GM18951 (cell line): Measurements from ENCODE around the gene LGALS8.
"Not testable (repeated sequence)": the region's sequence is repeated elsewhere in the genome, so short reads cannot be mapped to it uniquely, and the experiment has no call there.

Experiments used
- POLR2A ChIP-seq: IDR thresholded peaks from 4 replicates; pipeline ENCODE4 v1.6.1; 2011; ENCODE audit warnings: mild to moderate bottlenecking; ENCODE audit not compliant: insufficient read length, insufficient read depth; ENCODE audit errors: extremely low read depth
- in situ Hi-C: fragments of 300-500 bp; cut with MboI; formaldehyde crosslinking; loops from one replicate; pipeline ENCODE4 v1.12.0; 2022; ENCODE audit warnings: low sequenced_read_pairs, mixed read lengths, inconsistent platforms; ENCODE audit not compliant: unreplicated experiment

Gene LGALS8

DNA sequence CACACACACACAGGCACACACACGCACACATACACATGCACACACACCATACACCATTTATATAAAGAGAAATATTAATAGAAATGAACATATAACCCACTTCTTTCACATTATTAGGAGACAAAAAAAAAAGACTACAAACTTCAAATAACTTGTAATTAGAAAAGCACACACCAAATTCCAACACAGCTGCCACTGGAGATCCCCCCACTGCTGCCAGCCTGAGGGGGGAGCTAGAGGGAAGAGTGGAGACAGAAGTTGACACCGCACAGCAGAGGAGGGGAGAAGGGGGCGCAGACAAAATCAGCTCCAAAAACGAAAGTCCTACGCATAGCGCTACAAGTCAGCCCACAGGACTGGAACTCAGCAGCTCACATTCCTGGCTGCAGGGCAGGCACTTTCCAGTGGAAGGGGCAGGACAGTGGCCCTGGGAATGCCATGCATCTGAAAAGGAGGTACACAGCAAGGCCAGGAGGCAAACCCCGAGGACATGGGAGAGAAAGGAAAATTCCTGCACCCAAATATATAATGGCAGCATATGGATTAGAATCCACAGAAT lies 36.5 kb downstream of the LGALS8 start:
- no peak for TF ChIP-seq POLR2A
- in situ Hi-C loops: no loop called here

DNA sequence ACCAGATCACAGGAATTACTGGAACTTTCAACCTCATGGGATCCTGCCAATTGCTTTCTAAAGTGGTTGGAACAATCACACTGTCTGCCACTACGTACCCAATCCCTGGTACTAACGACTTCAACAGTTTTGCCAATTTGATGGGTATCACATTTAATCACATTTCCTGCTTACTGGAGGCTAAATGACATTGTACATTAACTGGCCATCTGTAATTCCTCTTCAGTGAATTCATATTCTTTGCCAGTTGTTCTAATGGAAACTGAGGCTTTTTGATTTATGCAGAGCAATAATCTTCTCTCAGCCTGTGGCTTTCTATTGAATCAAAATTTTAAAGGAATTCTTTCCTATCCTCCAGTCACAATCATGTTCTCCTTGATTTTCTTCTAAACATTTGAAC lies 38.2 kb downstream of the LGALS8 start:
- no peak for TF ChIP-seq POLR2A

DNA sequence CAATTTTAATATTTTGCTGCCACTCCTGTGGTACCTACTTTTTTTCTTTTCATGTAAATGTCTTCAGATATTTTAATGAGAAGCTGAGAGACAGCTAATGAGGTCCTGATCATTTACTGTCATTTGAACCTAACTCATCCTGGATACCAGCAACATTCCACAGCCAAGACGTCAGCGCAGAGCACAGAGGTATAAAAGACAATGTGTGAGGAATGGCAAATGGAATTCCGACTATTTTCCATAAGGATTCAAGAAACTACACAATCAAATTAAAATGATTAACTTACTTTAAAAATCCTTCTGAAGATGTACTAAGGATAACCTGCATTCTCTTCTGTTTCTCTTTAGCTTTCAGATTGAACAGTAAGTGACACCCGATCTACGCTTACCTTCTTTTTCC lies 41.7 kb downstream of the LGALS8 start:
- in situ Hi-C loops: no loop called here
- TF ChIP-seq POLR2A: no peak

More for the DNA sequence above, 38.2 kb downstream of the LGALS8 start:
- in situ Hi-C loops: no loop called here

DNA sequence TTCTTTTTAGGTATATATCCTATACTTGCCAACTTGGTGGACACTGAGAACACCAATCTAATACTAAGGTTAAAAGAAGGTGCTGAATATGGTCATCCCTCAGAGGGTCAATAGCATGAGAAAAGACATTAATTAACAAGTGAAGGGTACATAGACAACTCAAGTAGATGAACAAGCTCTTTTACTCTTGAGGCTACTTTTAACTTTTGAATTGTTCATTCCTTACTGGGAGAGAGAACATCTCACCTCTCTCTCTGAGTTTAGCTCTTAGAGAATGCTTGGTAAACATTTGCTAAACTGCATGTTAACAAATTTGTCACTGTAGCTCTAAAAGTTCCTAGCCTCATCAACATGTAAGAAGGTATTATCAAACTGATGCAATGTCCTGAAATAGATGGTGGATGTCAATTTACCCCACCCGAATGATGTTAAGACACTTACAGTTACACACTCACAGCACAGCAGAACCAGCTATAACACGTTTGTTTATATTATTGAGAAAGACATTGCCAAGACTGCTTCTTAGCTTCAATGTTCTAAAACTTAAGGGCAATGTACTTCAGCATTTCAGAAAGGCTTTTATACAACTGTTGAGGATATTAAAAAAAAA lies 44.6 kb downstream of the LGALS8 start:
- TF ChIP-seq POLR2A: no peak
- in situ Hi-C loops: no loop called here

DNA sequence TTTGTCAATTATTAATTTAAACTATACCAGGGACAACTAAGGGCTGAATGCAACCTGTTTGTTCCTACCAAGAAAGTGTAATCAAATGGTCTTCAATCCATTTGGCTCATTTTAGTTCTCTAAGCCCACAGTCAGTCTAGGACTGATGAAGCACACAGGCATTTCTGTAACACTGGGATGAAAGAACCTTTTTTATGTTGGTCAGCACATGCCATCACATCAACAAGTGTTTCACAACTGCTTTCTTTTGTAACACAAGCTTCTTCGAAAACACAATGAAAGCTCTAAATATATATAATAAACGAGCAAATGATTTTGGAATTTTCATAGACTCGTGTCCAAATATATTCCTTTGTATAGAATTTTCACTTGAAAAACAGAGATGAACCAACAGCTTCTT lies 51.7 kb downstream of the LGALS8 start:
- in situ Hi-C loops: no loop called here
- TF ChIP-seq POLR2A: no peak

DNA sequence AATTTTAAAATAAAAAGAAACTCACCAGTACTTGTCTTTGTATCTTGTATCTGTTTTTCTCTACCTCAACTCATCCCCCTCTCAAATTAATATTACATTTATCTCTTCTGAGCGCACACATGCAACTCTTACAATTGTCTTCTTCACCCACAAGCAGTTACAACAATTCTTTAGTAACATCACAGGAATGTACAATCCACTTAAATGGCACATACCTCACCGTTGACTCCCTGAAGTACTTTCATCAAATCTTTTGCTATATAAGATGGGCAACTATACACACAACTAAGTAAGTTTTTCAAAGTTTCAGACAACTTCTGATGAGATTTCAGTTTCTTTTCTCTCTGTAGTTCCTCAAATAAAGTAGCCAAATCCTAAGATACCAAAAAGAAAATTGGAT lies 52.2 kb downstream of the LGALS8 start:
- no peak for TF ChIP-seq POLR2A
- in situ Hi-C loops: no loop called here

DNA sequence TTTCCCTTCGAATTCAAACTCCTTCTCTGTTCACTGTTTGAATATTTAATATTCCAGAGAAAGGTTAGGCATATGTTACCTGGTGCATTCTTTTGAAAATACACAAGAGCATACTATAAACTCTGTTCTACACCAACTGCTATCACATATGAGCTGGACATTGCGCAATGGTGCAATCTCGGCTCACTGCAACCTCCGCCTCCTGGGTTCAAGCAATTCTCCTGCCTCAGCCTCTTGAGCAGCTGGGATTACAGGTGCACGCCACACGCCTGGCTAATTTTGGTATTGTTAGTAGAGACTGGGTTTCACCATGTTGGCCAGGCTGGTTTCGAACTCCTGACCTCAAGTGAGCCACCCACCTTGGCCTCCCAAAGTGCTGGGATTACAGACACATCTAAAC lies 53.3 kb downstream of the LGALS8 start:
- in situ Hi-C loops: not testable (repeated sequence)

DNA sequence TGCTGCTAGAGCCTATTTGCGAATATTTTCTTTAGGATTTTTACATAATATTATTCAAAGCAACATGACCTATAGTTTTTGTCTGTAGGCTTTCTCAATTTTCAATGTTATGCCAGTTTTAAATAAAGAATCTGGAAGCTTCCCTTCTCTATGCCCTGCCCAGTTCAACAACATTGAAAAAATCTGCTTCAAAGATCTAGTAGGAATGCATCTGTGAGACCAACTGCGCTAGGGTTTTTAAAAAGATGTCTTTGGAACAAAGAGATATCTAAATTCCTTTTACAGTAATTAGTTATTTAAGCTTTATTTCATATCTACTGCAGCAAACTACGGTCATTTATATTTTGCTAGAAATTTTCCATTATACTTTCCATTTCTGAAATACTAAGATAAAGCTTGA lies 54.9 kb downstream of the LGALS8 start:
- in situ Hi-C loops: no loop called here
- TF ChIP-seq POLR2A: no peak

DNA sequence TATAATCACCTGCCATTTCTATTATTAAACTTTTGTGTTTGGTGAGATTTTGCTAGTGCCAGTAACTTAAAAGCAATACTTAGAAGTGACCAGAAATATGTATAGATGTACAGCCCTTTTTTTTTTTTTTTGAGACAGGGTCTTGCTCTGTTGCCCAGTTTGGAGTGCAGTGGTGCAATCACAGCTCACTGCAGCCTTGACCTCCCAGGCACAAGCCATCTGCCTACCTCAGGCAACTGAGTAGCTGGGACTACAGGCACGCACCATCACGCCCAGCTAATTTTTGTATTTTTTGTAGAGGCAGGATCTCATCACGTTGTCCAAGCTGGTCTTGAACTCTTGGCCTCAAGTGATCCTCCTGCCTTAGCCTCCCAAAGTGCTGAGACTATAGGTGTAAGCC lies 56.6 kb downstream of the LGALS8 start:
- in situ Hi-C loops: not testable (repeated sequence)

DNA sequence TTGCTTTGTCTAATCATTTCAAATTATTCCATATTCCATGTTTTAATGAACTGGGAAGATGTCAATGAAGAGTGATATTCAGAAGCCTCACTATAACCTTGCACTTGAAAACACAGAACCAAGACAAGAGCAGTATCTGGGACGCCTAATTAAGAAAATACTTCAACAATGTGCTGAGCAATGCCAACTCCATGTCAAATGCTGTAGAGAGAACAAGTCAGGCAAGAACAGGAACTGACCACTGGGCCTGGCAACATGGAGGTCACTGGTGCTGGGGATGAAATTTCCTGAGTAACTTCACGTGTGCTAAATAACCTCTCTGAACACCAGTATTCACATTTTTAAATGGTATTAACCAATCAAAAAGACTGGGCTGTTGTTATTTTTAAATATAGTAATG lies 57.7 kb downstream of the LGALS8 start:
- no peak for TF ChIP-seq POLR2A
- in situ Hi-C loops: no loop called here

DNA sequence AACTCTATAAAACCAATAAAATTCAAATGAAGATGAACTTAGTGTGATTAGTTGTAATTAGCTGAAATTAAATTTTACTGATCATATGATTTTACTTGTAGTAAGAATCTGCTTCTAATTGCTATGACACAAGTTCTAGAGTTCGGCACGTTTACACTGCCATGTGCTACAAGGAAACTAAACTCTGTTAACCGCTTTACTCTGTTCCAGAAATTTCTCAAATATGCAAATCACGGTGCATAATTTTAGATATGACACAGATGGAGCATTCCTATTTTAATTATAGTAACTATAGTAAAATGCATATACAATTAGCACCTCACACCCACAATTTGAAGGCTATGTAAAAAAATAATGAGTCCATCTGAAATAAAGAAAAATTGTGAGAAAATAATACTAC lies 65.7 kb downstream of the LGALS8 start:
- TF ChIP-seq POLR2A: no peak
- in situ Hi-C loops: no loop called here

DNA sequence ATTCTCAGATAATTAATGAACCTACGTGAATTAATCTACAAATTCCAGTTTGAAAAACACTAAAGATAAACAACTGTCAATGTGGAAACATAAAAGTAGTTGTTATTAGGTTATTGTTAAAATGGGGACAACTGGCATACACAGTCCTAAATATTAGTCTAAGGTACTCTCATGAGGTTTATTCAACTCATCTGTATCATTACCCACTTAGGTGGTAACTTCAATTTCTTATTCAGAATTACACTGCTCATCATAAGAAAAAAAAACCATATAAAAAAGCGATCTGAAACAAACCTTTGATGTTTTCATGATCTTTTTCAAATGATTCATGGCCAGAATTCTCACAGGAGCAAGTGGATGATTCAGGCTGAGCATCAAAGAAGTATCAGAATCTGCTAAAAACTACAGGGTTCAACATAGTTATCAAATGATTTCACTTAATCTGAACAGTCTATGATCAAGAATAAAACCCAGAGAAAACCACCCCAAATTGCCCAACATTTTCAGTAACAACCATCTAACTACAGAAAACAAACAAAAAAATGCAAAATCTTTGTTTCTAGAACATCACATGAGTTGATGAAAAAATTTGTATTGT lies 66.9 kb downstream of the LGALS8 start:
- no peak for TF ChIP-seq POLR2A
- in situ Hi-C loops: no loop called here

DNA sequence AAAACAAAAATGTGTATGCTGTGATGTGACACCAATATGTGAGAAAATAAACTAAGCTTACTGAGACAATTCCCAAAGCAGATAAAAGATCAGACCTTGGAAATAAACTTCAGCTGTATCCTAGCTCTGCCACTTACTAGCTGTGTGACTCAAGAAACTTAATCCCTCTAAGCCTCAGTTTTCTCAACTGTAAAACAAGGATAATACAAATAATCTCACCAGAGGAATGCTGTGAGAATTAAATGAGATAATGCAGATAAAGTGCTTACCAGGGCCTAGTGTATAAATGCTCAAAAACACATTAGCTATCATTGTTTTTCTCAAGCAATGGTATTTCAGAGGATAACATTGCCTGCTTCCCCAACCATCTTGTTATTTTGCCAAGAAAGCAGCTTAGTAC lies 78.4 kb downstream of the LGALS8 start:
- in situ Hi-C loops: no loop called here
- TF ChIP-seq POLR2A: no peak
